M059J (cell line): ENCODE results near the gene IRF3. TPM values are rescaled to one million over a fixed set of nuclear protein-coding genes. Genes with fewer than 3 reads are reported as not detected.

ENCODE experiments used
- DNase-seq: peaks from one replicate; pipeline ENCODE4 v3.0.0-alpha.2; 2012; ENCODE audit warnings: low read depth
- total RNA-seq: library from RNA; depleted of rRNA; stranded (reverse); fragments of >200 nt; shearing (Covaris generic); gene quantifications from 2 replicates; pipeline ENCODE4 v1.2.3, GENCODE V29; 2014

Gene IRF3
- total RNA-seq, 1 experiment from 2014 or later = 186 TPM

GRCh38 chr19:49687566-49688316 lies 22.1 kb upstream of the IRF3 start:
- DNase-seq = peak; percentile 55

DNA sequence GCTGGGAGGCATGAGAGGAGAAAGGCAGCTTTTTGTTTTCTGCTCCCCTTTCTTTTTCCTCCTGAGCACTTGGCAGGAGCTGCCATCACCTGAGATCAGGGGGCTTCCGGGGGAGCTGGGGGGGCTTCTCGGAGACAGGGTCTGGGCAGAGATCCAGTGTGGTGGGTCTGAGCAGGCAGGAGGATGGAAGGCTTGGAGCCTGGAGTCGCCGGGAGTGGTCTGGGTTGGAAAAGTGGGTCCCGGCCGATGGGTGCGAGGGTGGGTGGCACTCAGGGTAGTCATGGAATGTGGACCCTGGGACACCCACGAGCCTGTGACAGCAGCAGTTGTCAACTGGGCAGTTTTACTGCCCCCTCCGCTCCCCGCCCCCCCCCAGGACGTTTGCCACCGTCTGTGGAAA lies 21.5 kb upstream of the IRF3 start:
- no peak for DNase-seq

DNA sequence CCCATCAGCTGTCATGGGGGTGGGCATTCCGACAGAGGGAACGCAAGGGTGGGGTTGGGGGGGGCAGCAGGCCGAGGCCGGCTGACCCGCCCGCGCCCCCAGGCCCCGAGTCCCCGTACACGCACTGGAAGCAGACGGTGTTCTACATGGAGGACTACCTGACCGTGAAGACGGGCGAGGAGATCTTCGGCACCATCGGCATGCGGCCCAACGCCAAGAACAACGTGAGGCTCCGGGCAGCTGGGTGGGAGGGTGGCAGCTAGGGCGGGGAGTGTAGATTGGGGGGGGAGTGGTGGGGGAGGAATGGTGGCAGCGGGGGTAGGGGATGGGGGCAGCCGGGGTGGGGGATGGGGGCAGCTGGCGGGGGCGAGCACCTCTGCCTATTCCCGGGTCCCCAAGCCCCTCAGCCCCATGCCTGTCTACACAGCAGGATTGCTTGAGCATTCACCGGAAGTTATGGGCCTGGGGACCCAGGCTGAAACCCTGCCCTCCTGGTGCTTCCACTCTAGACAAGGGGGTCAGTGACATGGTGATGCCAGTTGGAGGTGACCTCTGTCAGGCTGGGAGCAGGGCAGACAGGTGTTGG lies 20.9 kb upstream of the IRF3 start:
- no peak for DNase-seq

- no peak for DNase-seq
Observed at GRCh38 chr19:49685845-49686332, 20.2 kb upstream of the IRF3 start.

DNA sequence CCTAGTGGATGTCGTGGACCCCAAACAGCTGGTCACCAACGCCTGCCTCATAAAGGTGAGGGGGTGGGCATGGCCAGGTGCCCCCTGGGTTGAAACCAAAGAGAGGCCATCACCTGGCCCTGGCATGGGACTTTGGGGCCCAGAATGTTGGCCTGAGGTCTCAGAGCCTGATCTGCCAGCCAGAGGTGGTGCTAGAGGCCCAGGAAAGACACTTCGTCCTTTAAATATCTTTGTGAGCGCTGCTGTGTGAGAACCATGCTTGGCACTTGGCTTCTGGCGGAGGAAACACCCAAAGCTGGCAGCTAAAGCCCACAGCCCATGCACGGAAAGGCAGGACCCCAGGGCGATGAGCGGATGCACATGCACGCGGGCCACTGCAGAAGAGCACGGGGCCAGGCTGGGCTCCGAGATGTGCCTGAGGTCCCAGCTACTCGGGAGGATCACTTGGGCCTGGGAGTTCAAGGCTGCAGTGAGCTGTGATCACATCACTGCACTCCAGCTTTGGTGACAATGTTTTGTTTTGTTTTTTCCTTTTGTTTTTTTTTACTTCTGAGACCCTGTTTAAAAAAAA lies 19.4 kb upstream of the IRF3 start:
- peak; percentile 22 for DNase-seq

GRCh38 chr19:49684251-49684982 lies 18.8 kb upstream of the IRF3 start:
- DNase-seq = no peak

DNA sequence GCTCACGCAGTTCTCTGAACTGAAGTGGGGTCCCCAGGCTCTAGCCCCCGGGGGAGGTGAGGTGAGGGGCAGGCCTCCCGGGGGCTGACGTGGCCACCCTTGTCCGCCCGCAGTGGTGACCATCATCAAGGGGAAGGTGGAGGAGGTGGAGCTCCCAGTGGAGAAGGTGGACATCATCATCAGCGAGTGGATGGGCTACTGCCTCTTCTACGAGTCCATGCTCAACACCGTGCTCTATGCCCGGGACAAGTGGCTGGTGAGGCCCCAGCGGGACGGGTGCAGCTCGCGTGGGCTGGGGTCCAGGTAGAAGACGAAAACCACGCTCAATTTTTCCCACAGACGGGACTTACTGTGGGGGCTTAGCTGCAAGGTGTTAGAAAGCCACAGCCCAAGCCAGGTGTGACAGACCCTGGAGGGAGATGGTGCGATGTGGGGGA lies 18.2 kb upstream of the IRF3 start:
- no peak for DNase-seq

- no peak for DNase-seq
Observed at GRCh38 chr19:49682274-49682673, 16.6 kb upstream of the IRF3 start.

- no peak for DNase-seq
Observed at GRCh38 chr19:49681830-49682229, 16.2 kb upstream of the IRF3 start.

- peak; percentile 75 for DNase-seq
Observed at GRCh38 chr19:49680421-49681351, 15.0 kb upstream of the IRF3 start.

GRCh38 chr19:49679771-49680413 lies 14.2 kb upstream of the IRF3 start:
- no peak for DNase-seq

- DNase-seq = peak; percentile 30
Observed at GRCh38 chr19:49678985-49679770, 13.5 kb upstream of the IRF3 start.

DNA sequence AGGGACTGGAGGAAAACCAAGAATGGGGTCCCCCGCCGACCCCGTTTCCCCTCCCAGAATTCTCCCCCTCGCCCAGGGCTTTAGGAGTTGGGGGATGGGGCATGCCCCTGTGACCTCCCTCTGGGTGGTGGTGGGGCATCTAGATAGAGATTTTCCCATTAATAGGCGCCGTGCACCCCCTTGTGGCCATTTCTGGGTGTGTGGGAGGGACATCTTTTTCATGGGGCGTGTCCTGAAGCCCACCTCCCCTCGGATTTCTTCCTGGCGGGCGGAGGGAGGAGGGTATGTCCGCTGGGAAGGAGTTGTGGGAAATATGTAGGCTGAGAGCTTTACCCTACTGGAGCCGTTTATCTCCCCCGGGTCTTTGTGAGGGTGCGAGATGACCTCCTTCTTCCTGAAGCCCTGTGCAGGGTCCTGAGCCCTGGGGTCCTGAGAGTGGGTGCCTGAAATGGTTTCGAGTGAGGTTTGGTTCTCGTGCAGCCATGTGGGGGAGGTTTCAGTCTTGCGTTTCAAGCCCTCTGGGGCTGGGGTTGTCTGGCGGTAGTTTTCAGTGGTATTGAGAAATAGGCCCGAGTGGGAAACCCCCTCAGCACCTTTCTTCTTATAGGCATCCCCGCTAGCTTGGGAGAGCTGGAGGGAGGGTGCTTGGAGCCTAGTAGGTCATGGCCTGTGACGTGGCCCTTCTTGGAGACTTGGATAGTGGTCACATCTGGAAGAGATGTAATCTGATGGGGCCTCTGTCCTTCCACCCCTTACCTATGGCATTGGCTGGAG lies 12.4 kb upstream of the IRF3 start:
- DNase-seq = peak; percentile 60

- DNase-seq = peak; percentile 30
Observed at GRCh38 chr19:49677231-49677900, 11.7 kb upstream of the IRF3 start, which contains the start of gene PRMT1. Gene PRMT1 (plus strand): TSS chr19:49677271. CDS start chr19:49677281, 10 bp downstream.

GRCh38 chr19:49676784-49677230 lies 11.2 kb upstream of the IRF3 start:
- peak; percentile 99 for DNase-seq

- DNase-seq = peak; percentile 86
Observed at GRCh38 chr19:49676136-49676783, 10.6 kb upstream of the IRF3 start.

GRCh38 chr19:49672131-49672919 lies 6.7 kb upstream of the IRF3 start:
- peak; percentile 45 for DNase-seq
